H1 (cell line): ENCODE measurements around the gene NFAT5. TPM values are rescaled to one million over a fixed set of nuclear protein-coding genes. Genes with fewer than 3 reads are reported as not detected.
A peak's percentile ranks its signal among the peaks of the same experiment; 100 is the strongest.

Source experiments
- CTCF ChIA-PET: fragments of 300-600 bp; sonication (Branson Sonifier 250); formaldehyde crosslinking; loops from one replicate; lab custom pipeline; 2021; ENCODE audit not compliant: partially characterized antibody; lab: Charles Lee
- POLR2A ChIA-PET: fragments of 300-600 bp; sonication (Branson Sonifier 250); formaldehyde crosslinking; loops from one replicate; lab custom pipeline; 2021; ENCODE audit warnings: inconsistent platforms; ENCODE audit not compliant: partially characterized antibody; lab: Charles Lee
- DNase-seq, 2 experiments: peaks; one replicate each; pipeline versions ENCODE4 v3.0.0 to v3.0.0-alpha.2; 2010 to 2022; ENCODE audit warnings: low spot score in 2 of 2, low read depth in 1 of 2, mixed read lengths in 1 of 2
- FAIRE-seq: peaks from 2 replicates; lab custom pipeline; 2011; peaks lifted over from hg19 to GRCh38; lab: Jason Lieb, UNC
- H2AFZ ChIP-seq: 2 replicates; pipeline ENCODE4 v1.8.1; 2012; ENCODE audit warnings: low read length, inconsistent platforms
- H2AK5ac ChIP-seq: 2 replicates; pipeline ENCODE4 v1.6.1; 2013; ENCODE audit warnings: low read depth, low read length
- H2BK120ac ChIP-seq: replicated peaks from 2 replicates; pipeline ENCODE3; 2013; ENCODE audit warnings: low read depth, low read length, inconsistent platforms
- H2BK12ac ChIP-seq: 2 replicates; pipeline ENCODE4 v1.6.1; 2013; ENCODE audit warnings: low read depth, low read length
- H2BK15ac ChIP-seq: 2 replicates; pipeline ENCODE4 v1.6.1; 2013; ENCODE audit warnings: low read length
- H2BK20ac ChIP-seq: 2 replicates; pipeline ENCODE4 v1.6.1; 2013; ENCODE audit warnings: low read length
- H2BK5ac ChIP-seq: 2 replicates; pipeline ENCODE4 v1.6.1; 2013; ENCODE audit warnings: low read depth, low read length
- H3K14ac ChIP-seq: 2 replicates; pipeline ENCODE4 v1.6.1; 2013; ENCODE audit warnings: inconsistent platforms; ENCODE audit not compliant: insufficient read length
- H3K18ac ChIP-seq: 2 replicates; pipeline ENCODE4 v1.6.1; 2013; ENCODE audit warnings: low read length; ENCODE audit errors: extremely low read depth
- H3K23ac ChIP-seq: 2 replicates; pipeline ENCODE4 v1.6.1; 2013; ENCODE audit warnings: inconsistent platforms; ENCODE audit not compliant: insufficient read length
- H3K23me2 ChIP-seq: 2 replicates; pipeline ENCODE4 v1.6.1; 2013; ENCODE audit warnings: low read depth, low read length
- H3K27ac ChIP-seq: 2 replicates; pipeline ENCODE4 v1.6.1; 2011; ENCODE audit warnings: low read depth, low read length, inconsistent platforms
- H3K27me3 ChIP-seq, 4 experiments: replicated peaks in 1 of 4; 1 replicate in 1 of 4; 2 replicates in 3 of 4; pipeline versions ENCODE4 v1.6.1 to v1.8.1; 2011 to 2013; ENCODE audit warnings: low read length in 3 of 4, mild to moderate bottlenecking in 3 of 4, inconsistent platforms in 2 of 4, mixed read lengths in 2 of 4, moderate library complexity in 1 of 4; ENCODE audit not compliant: control insufficient read depth in 3 of 4, insufficient read depth in 3 of 4; ENCODE audit errors: extremely low read depth in 1 of 4
- H3K36me3 ChIP-seq, 4 experiments: 2 replicates each; pipeline versions ENCODE4 v1.6.1 to v1.8.1; 2011 to 2013; ENCODE audit warnings: mild to moderate bottlenecking in 4 of 4, low read length in 3 of 4, moderate library complexity in 2 of 4, control low read depth in 1 of 4, inconsistent platforms in 1 of 4; ENCODE audit not compliant: insufficient read depth in 4 of 4, control insufficient read depth in 2 of 4
- H3K4ac ChIP-seq: replicated peaks from 2 replicates; pipeline ENCODE3; 2013; ENCODE audit warnings: low read length, low read depth, mixed read lengths, inconsistent platforms; ENCODE audit not compliant: insufficient read length
- H3K4me1 ChIP-seq, 4 experiments: replicated peaks in 1 of 4; 1 replicate in 1 of 4; 2 replicates in 3 of 4; pipeline versions ENCODE4 v1.6.1 to v1.8.1; 2011 to 2013; ENCODE audit warnings: low read length in 3 of 4, inconsistent platforms in 2 of 4, mixed read lengths in 1 of 4; ENCODE audit not compliant: insufficient read depth in 4 of 4, control insufficient read depth in 3 of 4
- H3K4me2 ChIP-seq, 2 experiments: 2 replicates each; pipeline versions ENCODE4 v1.6.1 to v1.8.1; 2011 to 2013; ENCODE audit warnings: low read depth in 2 of 2, low read length in 2 of 2, control low read depth in 1 of 2, inconsistent platforms in 1 of 2, mild to moderate bottlenecking in 1 of 2; ENCODE audit not compliant: insufficient read depth in 1 of 2
- H3K4me3 ChIP-seq, 4 experiments: fragments of 200-600, 300-600 bp in 1 of 4; sonication (generic), shearing (Covaris generic), sonication (Bioruptor Twin) in 1 of 4; 2 replicates each; pipeline versions ENCODE4 v1.5.1 to v1.8.1; 2011 to 2016; ENCODE audit warnings: low read length in 4 of 4, low read depth in 3 of 4, control low read depth in 2 of 4, inconsistent platforms in 2 of 4, mild to moderate bottlenecking in 2 of 4, mixed read lengths in 1 of 4, moderate library complexity in 1 of 4; ENCODE audit not compliant: insufficient read depth in 2 of 4; ENCODE audit errors: extremely low read depth in 1 of 4
- H3K56ac ChIP-seq: replicated peaks from 2 replicates; pipeline ENCODE3; 2013; ENCODE audit warnings: low read depth, mild to moderate bottlenecking, mixed read lengths, low read length, inconsistent platforms; ENCODE audit not compliant: insufficient read length
- H3K79me1 ChIP-seq: 2 replicates; pipeline ENCODE4 v1.6.1; 2013; ENCODE audit warnings: low read depth, low read length, control low read depth
- H3K79me2 ChIP-seq, 2 experiments: 2 replicates each; pipeline versions ENCODE4 v1.6.1 to v1.8.1; 2012 to 2013; ENCODE audit warnings: low read length in 2 of 2, mild to moderate bottlenecking in 2 of 2, inconsistent platforms in 1 of 2; ENCODE audit not compliant: insufficient read depth in 2 of 2, control insufficient read depth in 1 of 2
- H3K9ac ChIP-seq, 4 experiments: replicated peaks in 1 of 4; 1 replicate in 1 of 4; 2 replicates in 3 of 4; pipeline versions ENCODE4 v1.6.1 to v1.8.1; 2011 to 2013; ENCODE audit warnings: low read depth in 3 of 4, low read length in 3 of 4, control low read depth in 2 of 4, mild to moderate bottlenecking in 2 of 4, moderate library complexity in 2 of 4, inconsistent platforms in 1 of 4; ENCODE audit errors: extremely low read depth in 1 of 4
- H3K9me3 ChIP-seq, 2 experiments: 2 replicates each; pipeline versions ENCODE4 v1.6.1 to v1.8.1; 2012 to 2013; ENCODE audit warnings: mild to moderate bottlenecking in 2 of 2, moderate library complexity in 2 of 2, control low read depth in 1 of 2, inconsistent platforms in 1 of 2, low read depth in 1 of 2, low read length in 1 of 2, mixed read lengths in 1 of 2; ENCODE audit not compliant: insufficient read depth in 2 of 2
- H4K20me1 ChIP-seq, 2 experiments: replicated peaks in 1 of 2; 2 replicates each; pipeline versions ENCODE3 to v1.8.1; 2011 to 2013; ENCODE audit warnings: inconsistent platforms in 2 of 2, low read length in 2 of 2, mild to moderate bottlenecking in 1 of 2; ENCODE audit not compliant: insufficient read depth in 2 of 2, control insufficient read depth in 1 of 2
- H4K5ac ChIP-seq: 2 replicates; pipeline ENCODE4 v1.6.1; 2013; ENCODE audit warnings: low read length, low read depth, mixed read lengths, inconsistent platforms; ENCODE audit not compliant: insufficient read length
- H4K8ac ChIP-seq: 2 replicates; pipeline ENCODE4 v1.8.0; 2013; ENCODE audit warnings: mild to moderate bottlenecking, moderate library complexity, low read length, inconsistent platforms; ENCODE audit not compliant: insufficient read depth; ENCODE audit errors: extremely low read depth
- H4K91ac ChIP-seq: replicated peaks from 2 replicates; pipeline ENCODE3; 2013; ENCODE audit warnings: low read length, mixed read lengths, inconsistent platforms; ENCODE audit not compliant: insufficient read length
- BRCA1 ChIP-seq: IDR thresholded peaks from 2 replicates; pipeline ENCODE4 v1.6.1; 2012; ENCODE audit warnings: low read depth, low read length, improper control_type of control experiment
- CHD1 ChIP-seq: IDR thresholded peaks from 2 replicates; pipeline ENCODE4 v1.6.1; 2012; ENCODE audit warnings: low read depth, low read length, improper control_type of control experiment
- CREB1 ChIP-seq: IDR thresholded peaks from 2 replicates; pipeline ENCODE4 v1.6.1; 2012; ENCODE audit warnings: inconsistent platforms
- HDAC2 ChIP-seq, 2 experiments: fragments of 300-600 bp in 1 of 2; sonication (generic) in 1 of 2; IDR thresholded peaks; 2 replicates each; pipeline ENCODE4 v1.6.1; 2011 to 2012; ENCODE audit warnings: low read depth in 2 of 2, low read length in 2 of 2, mild to moderate bottlenecking in 2 of 2, moderate library complexity in 2 of 2, borderline replicate concordance in 1 of 2, inconsistent platforms in 1 of 2
- SIN3A ChIP-seq, 2 experiments: IDR thresholded peaks in 1 of 2; conservative IDR thresholded peaks in 1 of 2; 2 replicates each; pipeline ENCODE4 v1.6.1; 2011 to 2012; ENCODE audit warnings: low read length in 2 of 2, improper control_type of control experiment in 1 of 2, low read depth in 1 of 2, mild to moderate bottlenecking in 1 of 2
- SP4 ChIP-seq: IDR thresholded peaks from 2 replicates; pipeline ENCODE4 v1.6.1; 2012; ENCODE audit warnings: low read length, inconsistent platforms
- TBP ChIP-seq: IDR thresholded peaks from 2 replicates; pipeline ENCODE4 v1.6.1; 2011; ENCODE audit warnings: low read depth, low read length, improper control_type of control experiment
- WGBS, 2 experiments: shearing (Covaris generic) in 1 of 2; methylation state at CpG; one replicate each; pipeline versions ENCODE4 v1.1.6 to v1.1.7; 2013 to 2015; ENCODE audit warnings: low lambda C conversion rate in 2 of 2, mixed read lengths in 2 of 2, inconsistent platforms in 1 of 2, low coverage in 1 of 2, missing lambda C conversion rate in 1 of 2; ENCODE audit not compliant: insufficient replicate concordance in 2 of 2, insufficient coverage in 1 of 2, insufficient read length in 1 of 2; ENCODE audit errors: extremely low coverage in 1 of 2, missing lambda C conversion rate in 1 of 2; 5-methylcytosine and 5-hydroxymethylcytosine counted together
- polyA plus RNA-seq, 7 experiments: library from polyadenylated mRNA; depleted of rRNA in 3 of 7; stranded (reverse) in 5 of 7; unstranded in 2 of 7; fragments of >200 nt in 5 of 7; fragments of 200-250 nt in 2 of 7; gene quantifications; 1 replicate in 5 of 7; 2 replicates in 1 of 7; 4 replicates in 1 of 7; pipeline versions ENCODE4 v1.2.1 to v1.2.3, GENCODE V29; 2011 to 2013; ENCODE audit warnings: missing spikeins in 2 of 7, mixed read lengths in 2 of 7
- total RNA-seq: library from RNA; stranded (reverse); fragmentation: NEBNext Ultra II Directional; extraction: Animal tissue kit (Norgen Biotek cat#: 25700); gene quantifications from 2 replicates; pipeline ENCODE4 v1.2.1, GENCODE V29; 2021
- TF ChIP-seq, protein P1 (sequence below): IDR thresholded peaks from 2 replicates; pipeline ENCODE4 v1.6.1; 2011; ENCODE audit warnings: low read length, improper control_type of control experiment

Gene NFAT5
- total and polyA plus RNA-seq, 2 of the 8 experiments (the other 6 are each of a cell fraction or from before 2014, with no cell fraction given): 8.9 to 29.0 TPM

DNA sequence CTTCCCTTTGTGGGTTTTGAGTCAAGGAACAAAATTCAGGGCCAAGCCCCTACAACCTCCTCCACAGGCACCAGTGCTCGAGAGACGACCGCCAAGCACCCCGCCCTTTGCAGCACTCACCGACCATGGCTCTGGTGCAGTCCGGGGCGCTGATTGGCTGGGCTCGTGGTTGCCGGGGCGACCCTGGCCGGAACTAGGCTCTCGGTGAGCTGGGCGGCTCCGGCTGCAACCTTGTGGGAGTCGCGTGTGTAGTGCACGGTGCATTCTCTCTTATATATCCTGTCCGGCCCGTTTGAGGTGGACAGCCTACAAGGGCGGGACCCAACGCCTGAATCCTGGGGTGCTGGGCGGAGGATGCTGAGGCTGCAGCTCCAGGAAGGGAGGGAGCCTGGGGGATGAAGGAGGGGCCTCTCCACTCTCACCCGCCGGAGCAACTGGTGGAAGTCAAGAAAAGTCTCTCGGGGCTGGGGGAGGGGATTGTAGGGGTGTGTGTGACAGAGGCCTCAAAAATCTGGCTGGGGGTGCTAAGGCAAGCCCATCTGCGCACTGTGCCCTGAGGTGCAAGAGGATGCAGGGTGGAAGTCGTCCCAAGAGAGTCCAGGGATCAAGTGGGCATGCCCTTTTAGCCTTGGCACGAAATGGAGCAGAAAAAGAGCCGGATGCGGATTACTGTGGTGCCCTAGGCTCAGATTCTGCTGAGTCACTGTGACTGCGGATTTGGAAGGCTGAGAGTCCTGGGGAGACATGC lies 160.7 kb downstream of the NFAT5 start, which contains the start of gene NQO1:
Gene NQO1 (minus strand): TSS at position 248 of the 748 bp plus-strand sequence. CDS start 121 bp downstream, at position 127.
- Histone ChIP-seq H3K27ac (peak within 1 kb of the TSS; percentile 88), H3K4ac (peak within 1 kb of the TSS; percentile 89), H3K14ac (no peak within 1 kb of the TSS), H2BK15ac (peak within 1 kb of the TSS; percentile 48; the same call in 1 of the 2 replicates), H3K56ac (peak within 1 kb of the TSS; percentile 86), H3K27me3 (no peaks in the 10 kb centered on the region), H3K79me2 (no peaks in the 10 kb centered on the region), H2BK12ac (peak within 1 kb of the TSS; percentile 84), H2BK5ac (peak within 1 kb of the TSS; percentile 98), H2BK20ac (no peak within 1 kb of the TSS), H3K4me3 (peak within 1 kb of the TSS; percentile 49 to 65 (median 60)), H3K9ac (peak within 1 kb of the TSS in 3 of 4 experiments; percentile 60 to 68 (median 62); a peak in 6 of 7 replicates), H3K9me3 (no peaks in the 10 kb centered on the region), H4K20me1 (no peaks in the 10 kb centered on the region), H3K23ac (no peak within 1 kb of the TSS), H3K79me1 (0 out of 2 replicates have a peak, but pooled peaks cover 2% of the 10 kb centered on the region), H2BK120ac (no peak within 1 kb of the TSS), H3K18ac (peak within 1 kb of the TSS; percentile 93), H4K5ac (peak within 1 kb of the TSS; percentile 98), H2AK5ac (peak within 1 kb of the TSS; percentile 4; the same call in 1 of the 2 replicates), H3K4me1 (peaks cover 3 to 7% (median 6%) of the 10 kb centered on the region in 4 experiments; a peak in 6 of 7 replicates), H3K36me3 (no peaks in the 10 kb centered on the region), H4K91ac (peak within 1 kb of the TSS; percentile 97), H3K4me2 (peak within 1 kb of the TSS; percentile 86), H2AFZ (peak within 1 kb of the TSS; percentile 29; the same call in 1 of the 2 replicates), H3K23me2 (peaks cover 8% of the 10 kb centered on the region; the same call in 1 of the 2 replicates), H4K8ac (peak within 1 kb of the TSS; percentile 82)
- CTCF ChIA-PET: interaction anchor here (1.0 to 13.1 kb wide), 6 partner anchors 10 to 204 kb away, joined by 3 to 88 read pairs (median 4); partner anchors contain the start of gene NOB1
- FAIRE-seq (no peak), DNase-seq (peak; percentile 90 to 96)
- 2% methylated on average over 29 of the region's 31 CpGs; no CpG with 5 or more reads in 1 of the 2 experiments for WGBS, 2 experiments
- POLR2A ChIA-PET: interaction anchor here (0.8 to 9.9 kb wide), 12 partner anchors 9 to 344 kb away, joined by 3 to 83 read pairs (median 6); partner anchors contain the start of genes NOB1, TERF2 and WWP2
- TF ChIP-seq HDAC2 (IDR thresholded peaks at IDR 0.05; ENCODE audit: borderline replicate concordance in 1 of 2, low read depth in 2 of 2, low read length in 2 of 2) (0 out of 4 replicates have a peak, but pooled peaks of 1 of the 2 experiments have one; percentile 55), SP4 (no peak), CHD1 (no peak), BRCA1 (no peak), SIN3A (conservative IDR thresholded peaks at IDR 0.05 in 1 of 2, IDR thresholded peaks at IDR 0.05 in 1 of 2; ENCODE audit: low read depth in 1 of 2, low read length in 2 of 2) (0 out of 4 replicates have a peak, but pooled peaks of 1 of the 2 experiments have one; percentile 58), TBP (peak; percentile 83), CREB1 (peak; percentile 27; the same call in 1 of the 2 replicates)
- TF ChIP-seq, protein P1, sequence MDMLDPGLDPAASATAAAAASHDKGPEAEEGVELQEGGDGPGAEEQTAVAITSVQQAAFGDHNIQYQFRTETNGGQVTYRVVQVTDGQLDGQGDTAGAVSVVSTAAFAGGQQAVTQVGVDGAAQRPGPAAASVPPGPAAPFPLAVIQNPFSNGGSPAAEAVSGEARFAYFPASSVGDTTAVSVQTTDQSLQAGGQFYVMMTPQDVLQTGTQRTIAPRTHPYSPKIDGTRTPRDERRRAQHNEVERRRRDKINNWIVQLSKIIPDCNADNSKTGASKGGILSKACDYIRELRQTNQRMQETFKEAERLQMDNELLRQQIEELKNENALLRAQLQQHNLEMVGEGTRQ: no peak
